Spleen (tissue), 11 donors: ENCODE data around the gene SIGLEC9. TPM values are rescaled to one million over a fixed set of nuclear protein-coding genes. Genes with fewer than 3 reads are reported as not detected.

Experiments
- DNase-seq: peaks from one replicate; pipeline ENCODE4 v3.0.0-alpha.2; 2020
- H3K27ac ChIP-seq, 8 donors: fragments of 200-600 bp; sonication (generic) in 7 of 8; 1 replicate in 4 of 8; 2 replicates in 4 of 8; pipeline versions ENCODE4 v1.5.0 to v1.8.0; 2016 to 2021; ENCODE audit warnings: inconsistent platforms in 4 of 8, mild to moderate bottlenecking in 4 of 8, moderate library complexity in 1 of 8
- H3K27me3 ChIP-seq, 7 donors: fragments of 200-600 bp; sonication (generic) in 6 of 7; replicated peaks in 1 of 7; 1 replicate in 4 of 7; 2 replicates in 3 of 7; pipeline versions ENCODE4 v1.5.0 to v1.8.0; 2016 to 2021; ENCODE audit warnings: inconsistent platforms in 3 of 7, mild to moderate bottlenecking in 1 of 7
- H3K36me3 ChIP-seq, 6 donors: fragments of 200-600 bp; sonication (generic) in 5 of 6; 1 replicate in 4 of 6; 2 replicates in 2 of 6; pipeline versions ENCODE4 v1.5.0 to v1.8.0; 2016 to 2021; ENCODE audit warnings: inconsistent platforms in 2 of 6
- H3K4me1 ChIP-seq, 6 donors: fragments of 200-600 bp; sonication (generic) in 5 of 6; 1 replicate in 3 of 6; 2 replicates in 3 of 6; pipeline versions ENCODE4 v1.5.0 to v1.8.0; 2016 to 2021; ENCODE audit warnings: inconsistent platforms in 3 of 6
- H3K4me3 ChIP-seq, 8 donors: fragments of 200-600 bp; sonication (generic) in 7 of 8; 1 replicate in 4 of 8; 2 replicates in 4 of 8; pipeline versions ENCODE4 v1.5.0 to v1.8.0; 2016 to 2021; ENCODE audit warnings: inconsistent platforms in 4 of 8, mild to moderate bottlenecking in 4 of 8, moderate library complexity in 2 of 8
- H3K9me3 ChIP-seq, 8 donors: fragments of 200-600 bp; sonication (generic) in 7 of 8; 1 replicate in 4 of 8; 2 replicates in 4 of 8; pipeline versions ENCODE4 v1.5.0 to v1.8.0; 2016 to 2021; ENCODE audit warnings: inconsistent platforms in 4 of 8
- CTCF ChIP-seq, 11 experiments: fragments of 200-600 bp in 7 of 11; fragments of 450-650 bp in 4 of 11; sonication (generic) in 4 of 11; IDR thresholded peaks in 8 of 11; conservative IDR thresholded peaks in 3 of 11; 1 replicate in 7 of 11; 2 replicates in 4 of 11; pipeline versions ENCODE4 v1.4.0 to v1.8.0; 2016 to 2021; ENCODE audit warnings: antibody characterized with exemption in 11 of 11, inconsistent platforms in 4 of 11, mild to moderate bottlenecking in 1 of 11
- POLR2A ChIP-seq, 3 donors: fragments of 450-650 bp; IDR thresholded peaks; one replicate each; pipeline ENCODE4 v1.5.1; 2017; ENCODE audit warnings: antibody characterized with exemption in 3 of 3, mild to moderate bottlenecking in 1 of 3
- POLR2AphosphoS5 ChIP-seq, 3 donors: sonication (generic); formaldehyde crosslinking; IDR thresholded peaks; one replicate each; pipeline ENCODE4 v1.5.1; 2017; ENCODE audit warnings: antibody characterized with exemption in 3 of 3
- WGBS, 5 donors: extraction: QIAGEN DNeasy Blood & Tissue Kit in 3 of 5; methylation state at CpG; one replicate each; pipeline versions ENCODE4 v1.1.5 to v1.1.7; 2013 to 2018; 5-methylcytosine and 5-hydroxymethylcytosine counted together
- intact Hi-C: fragments of 100-400 bp; cut with DNase I; formaldehyde crosslinking; loops from one replicate; pipeline ENCODE4 v1.15.0; 2023; ENCODE audit warnings: low total_unique reads
- polyA plus RNA-seq, 3 donors: library from polyadenylated mRNA; stranded (reverse); fragments of 200-250 nt; gene quantifications; one replicate each; pipeline ENCODE4 v1.2.1, GENCODE V29; 2013
- total RNA-seq, 7 donors: library from RNA; depleted of rRNA in 3 of 7; stranded (reverse); fragments of >200 nt in 3 of 7; fragmentation: NEBNext Ultra II Directional in 4 of 7; extraction: Animal tissue kit (Norgen Biotek cat#: 25700) in 4 of 7; gene quantifications; one replicate each; pipeline versions ENCODE4 v1.1.0 to v1.2.1, GENCODE V29; 2016 to 2021
- donor health status: healthy with polysubstance abuse.
- donor health status: DM: no; HTN: no; CAD: no; lungs with moderate emphysema.
- donor health status: DM: no; HTN: no; CAD: no.
- donor health status: Bipolar disorder and iron deficiency.
- donor health status: healthy.
- donor health status: DM: no; HTN: no; CAD: no.
- donor health status: DM: yes; HTN: yes; CAD: no.

The SIGLEC9 gene
- total and polyA plus RNA-seq, 10 donors: 4.6 to 81.3 (median 37.8) TPM

GRCh38 chr19:51173681-51174080 is 49.0 kb downstream of the SIGLEC9 start:
- Histone ChIP-seq H3K4me3 (no peak overlapping the region), H3K27me3 (peaks cover 0 to 28% (median 0%) of the 10 kb centered on the region in 7 donors), H3K9me3 (no peaks in the 10 kb centered on the region), H3K4me1 (peaks cover 0 to 9% (median 6%) of the 10 kb centered on the region in 6 donors), H3K36me3 (no peaks in the 10 kb centered on the region), H3K27ac (no peak overlapping the region)
- TF ChIP-seq CTCF (IDR thresholded peaks at IDR 0.05 in 8 of 11, conservative IDR thresholded peaks at IDR 0.05 in 3 of 11) (no peak), POLR2A (IDR thresholded peaks at IDR 0.05) (no peak), POLR2AphosphoS5 (IDR thresholded peaks at IDR 0.05) (no peak)
- no peak for DNase-seq
- 36 to 57% (median 46%) methylated on average over 5 of the region's 5 CpGs for WGBS, 5 donors
- intact Hi-C loops: no loop called here

- Histone ChIP-seq H3K4me1 (peaks cover 0 to 8% (median 0%) of the 10 kb centered on the region in 6 donors), H3K4me3 (no peak overlapping the region), H3K9me3 (no peaks in the 10 kb centered on the region), H3K27ac (no peak overlapping the region), H3K27me3 (peaks cover 0 to 26% (median 8%) of the 10 kb centered on the region in 7 donors), H3K36me3 (no peaks in the 10 kb centered on the region)
- WGBS, 5 donors: 27 to 41% (median 33%) methylated on average over 1 of the region's 1 CpG
- no peak for DNase-seq
- intact Hi-C loops: no loop called here
- no peak for TF ChIP-seq POLR2AphosphoS5 (IDR thresholded peaks at IDR 0.05)
- TF ChIP-seq CTCF (IDR thresholded peaks at IDR 0.05 in 8 of 11, conservative IDR thresholded peaks at IDR 0.05 in 3 of 11): no peak
- TF ChIP-seq POLR2A (IDR thresholded peaks at IDR 0.05): no peak
Observed at GRCh38 chr19:51179256-51179655, 54.5 kb downstream of the SIGLEC9 start.

Other genes starting within 250 kb of the SIGLEC9 start
- gene KLK4, start 213.5 kb upstream of the SIGLEC9 start, total RNA-seq: not detected
- gene KLK4, start 213.5 kb upstream of the SIGLEC9 start, polyA plus RNA-seq: under 1 TPM; 0.19 to 0.26 (median 0.20) TPM
- gene KLK5, start 171.9 kb upstream of the SIGLEC9 start, total RNA-seq: under 1 TPM in 1 of 7 donors, not detected in 6; 0.79 TPM
- under 1 TPM in 1 of 3 donors, not detected in 2; 0.13 TPM for gene KLK5, start 171.9 kb upstream of the SIGLEC9 start, polyA plus RNA-seq
- 1 to 10 TPM in 5 of 7 donors, under 1 TPM in 1, not detected in 1; 0.79 to 9.5 (median 3.0) TPM for gene KLK6, start 155.3 kb upstream of the SIGLEC9 start, total RNA-seq
- 1 to 10 TPM in 1 of 3 donors, under 1 TPM in 2; 0.43 to 5.8 (median 0.80) TPM for gene KLK6, start 155.3 kb upstream of the SIGLEC9 start, polyA plus RNA-seq
- gene KLK7, start 141.0 kb upstream of the SIGLEC9 start, total RNA-seq: 1 to 10 TPM in 1 of 7 donors, under 1 TPM in 1, not detected in 5; 0.23 to 1.6 TPM
- under 1 TPM; 0.03 to 0.45 (median 0.09) TPM for gene KLK7, start 141.0 kb upstream of the SIGLEC9 start, polyA plus RNA-seq
- gene KLK8, start 123.3 kb upstream of the SIGLEC9 start, total RNA-seq: not detected
- under 1 TPM in 1 of 3 donors, not detected in 2; 0.56 TPM for gene KLK8, start 123.3 kb upstream of the SIGLEC9 start, polyA plus RNA-seq
- not detected for gene KLK10, start 105.2 kb upstream of the SIGLEC9 start, total RNA-seq
- under 1 TPM; 0.06 to 0.13 (median 0.09) TPM for gene KLK10, start 105.2 kb upstream of the SIGLEC9 start, polyA plus RNA-seq
- not detected for gene KLK11, start 98.3 kb upstream of the SIGLEC9 start, total RNA-seq
- under 1 TPM in 2 of 3 donors, not detected in 1; 0.09 to 0.29 TPM for gene KLK11, start 98.3 kb upstream of the SIGLEC9 start, polyA plus RNA-seq
- gene KLK12, start 89.9 kb upstream of the SIGLEC9 start, total RNA-seq: not detected
- gene KLK12, start 89.9 kb upstream of the SIGLEC9 start, polyA plus RNA-seq: under 1 TPM in 1 of 3 donors, not detected in 2; 0.16 TPM
- not detected for gene KLK13, start 59.8 kb upstream of the SIGLEC9 start, total RNA-seq
- gene KLK13, start 59.8 kb upstream of the SIGLEC9 start, polyA plus RNA-seq: under 1 TPM in 1 of 3 donors, not detected in 2; 0.13 TPM
- gene KLK14, start 42.0 kb upstream of the SIGLEC9 start, total RNA-seq: under 1 TPM in 2 of 7 donors, not detected in 5; 0.44 to 0.63 TPM
- under 1 TPM; 0.12 to 0.33 (median 0.22) TPM for gene KLK14, start 42.0 kb upstream of the SIGLEC9 start, polyA plus RNA-seq
- gene CTU1, start 16.5 kb upstream of the SIGLEC9 start, total RNA-seq: 1 to 10 TPM; 4.5 to 8.2 (median 6.5) TPM
- 1 to 10 TPM; 1.1 to 4.0 (median 2.6) TPM for gene CTU1, start 16.5 kb upstream of the SIGLEC9 start, polyA plus RNA-seq
- 10 to 100 TPM; 23.1 to 59.9 (median 31.3) TPM for gene SIGLEC7, start 17.4 kb downstream of the SIGLEC9 start, total RNA-seq
- gene SIGLEC7, start 17.4 kb downstream of the SIGLEC9 start, polyA plus RNA-seq: 10 to 100 TPM in 2 of 3 donors, 1 to 10 TPM in 1; 6.8 to 16.5 (median 11.0) TPM
- gene CD33, start 100.2 kb downstream of the SIGLEC9 start, total RNA-seq: 10 to 100 TPM; 32.6 to 77.8 (median 65.4) TPM
- 10 to 100 TPM in 2 of 3 donors, 1 to 10 TPM in 1; 9.6 to 19.2 (median 16.6) TPM for gene CD33, start 100.2 kb downstream of the SIGLEC9 start, polyA plus RNA-seq
- under 1 TPM in 1 of 7 donors, not detected in 6; 0.88 TPM for gene SIGLECL1, start 126.2 kb downstream of the SIGLEC9 start, total RNA-seq
- under 1 TPM in 1 of 3 donors, not detected in 2; 0.26 TPM for gene SIGLECL1, start 126.2 kb downstream of the SIGLEC9 start, polyA plus RNA-seq
- not detected for gene IGLON5, start 186.7 kb downstream of the SIGLEC9 start, total RNA-seq
- under 1 TPM in 1 of 3 donors, not detected in 2; 0.03 TPM for gene IGLON5, start 186.7 kb downstream of the SIGLEC9 start, polyA plus RNA-seq
- 1 to 10 TPM; 1.1 to 2.6 (median 1.6) TPM for gene VSIG10L, start 217.2 kb downstream of the SIGLEC9 start, total RNA-seq
- 1 to 10 TPM; 1.2 to 2.3 (median 1.7) TPM for gene VSIG10L, start 217.2 kb downstream of the SIGLEC9 start, polyA plus RNA-seq
- gene ETFB, start 241.5 kb downstream of the SIGLEC9 start, total RNA-seq: 10 to 100 TPM; 41.4 to 78.0 (median 54.1) TPM
- 100 to 1,000 TPM in 1 of 3 donors, 10 to 100 TPM in 2; 81.6 to 133 (median 93.5) TPM for gene ETFB, start 241.5 kb downstream of the SIGLEC9 start, polyA plus RNA-seq
- gene CLDND2, start 244.1 kb downstream of the SIGLEC9 start, total RNA-seq: 1 to 10 TPM in 5 of 7 donors, not detected in 2; 2.1 to 4.9 (median 2.5) TPM
- gene CLDND2, start 244.1 kb downstream of the SIGLEC9 start, polyA plus RNA-seq: 1 to 10 TPM in 1 of 3 donors, under 1 TPM in 2; 0.36 to 3.4 (median 0.77) TPM
- 100 to 1,000 TPM in 3 of 7 donors, 10 to 100 TPM in 4; 54.5 to 144 (median 94.1) TPM for gene NKG7, start 247.7 kb downstream of the SIGLEC9 start, total RNA-seq
- gene NKG7, start 247.7 kb downstream of the SIGLEC9 start, polyA plus RNA-seq: 10 to 100 TPM; 30.8 to 43.7 (median 37.8) TPM